HepG2 (cell line): ENCODE results near the gene RPS6KB2. TPM values are rescaled to one million over a fixed set of nuclear protein-coding genes. Genes with fewer than 3 reads are reported as not detected.

ENCODE experiments used
- ATAC-seq: fragments of 200-7000 bp; cut with Tn5 transposase; 3 replicates; pipeline ENCODE4 v1.9.1; 2020; ENCODE audit warnings: mild to moderate bottlenecking, moderate library complexity
- Bru-seq: library from RNA; stranded (reverse); fragments of 400-500 nt; gene quantifications from one replicate; lab custom pipeline; 2021; lab: Mats Ljungman, UMichigan
- BruChase-seq, 2 experiments: library from RNA; stranded (reverse); fragments of 400-500 nt; gene quantifications; one replicate each; lab custom pipeline; 2021; lab: Mats Ljungman, UMichigan
- BruUV-seq: library from RNA; stranded (reverse); fragments of 400-500 nt; replicated peaks from 2 replicates; lab custom pipeline; 2021; lab: Mats Ljungman, UMichigan
- CTCF ChIA-PET: fragments of 300-600 bp; formaldehyde crosslinking; extraction: SDS; loops from one replicate; lab custom pipeline; 2021; ENCODE audit warnings: low total read pairs, inconsistent platforms, low intra/inter-chr PET ratio; lab: Yijun Ruan, JAX
- POLR2A ChIA-PET: fragments of 350-600 bp; sonication (Branson Sonifier 250); formaldehyde crosslinking; loops from one replicate; lab custom pipeline; 2020; ENCODE audit warnings: antibody characterized with exemption, inconsistent platforms; lab: Yijun Ruan, JAX
- DNase-seq: peaks from one replicate; pipeline ENCODE4 v3.0.0-alpha.2; 2015; ENCODE audit warnings: low spot score
- FAIRE-seq: peaks from 3 replicates; lab custom pipeline; 2011; peaks lifted over from hg19 to GRCh38; lab: Jason Lieb, UNC
- H2AFZ ChIP-seq: one replicate; pipeline ENCODE4 v1.6.1; 2011; ENCODE audit warnings: low read length, inconsistent platforms
- H3K27ac ChIP-seq: fragments of 300-600 bp; 3 replicates; pipeline ENCODE4 v1.8.0; 2011; ENCODE audit warnings: mixed run types, mild to moderate bottlenecking, mixed read lengths, low read length, inconsistent platforms; ENCODE audit not compliant: insufficient read depth; ENCODE audit errors: extremely low read length
- H3K27me3 ChIP-seq, 2 experiments: fragments of 200-600 bp in 1 of 2; 2 replicates in 1 of 2; 3 replicates in 1 of 2; pipeline versions ENCODE4 v1.6.0 to v1.8.0; 2011; ENCODE audit warnings: low read length in 2 of 2, mild to moderate bottlenecking in 2 of 2, moderate library complexity in 2 of 2, inconsistent platforms in 1 of 2; ENCODE audit not compliant: insufficient read depth in 2 of 2, control insufficient read depth in 1 of 2
- H3K36me3 ChIP-seq, 2 experiments: fragments of 200-600 bp in 1 of 2; replicated peaks in 1 of 2; 2 replicates in 1 of 2; 3 replicates in 1 of 2; pipeline versions ENCODE4 v1.5.1 to v1.8.0; 2011; ENCODE audit warnings: low read length in 2 of 2, inconsistent platforms in 1 of 2; ENCODE audit not compliant: insufficient read depth in 2 of 2, control insufficient read depth in 1 of 2
- H3K4me1 ChIP-seq: 2 replicates; pipeline ENCODE4 v1.5.1; 2012; ENCODE audit warnings: low read length, inconsistent platforms; ENCODE audit not compliant: insufficient read depth
- H3K4me2 ChIP-seq: 2 replicates; pipeline ENCODE4 v1.6.0; 2011; ENCODE audit warnings: low read depth, low read length, inconsistent platforms
- H3K4me3 ChIP-seq, 3 experiments: fragments of 200-600 bp in 1 of 3; sonication (generic), shearing (Covaris generic) in 1 of 3; replicated peaks in 1 of 3; 2 replicates each; pipeline ENCODE4 v1.5.1; 2011 to 2016; ENCODE audit warnings: low read length in 3 of 3, inconsistent platforms in 2 of 3, low read depth in 2 of 3, mild to moderate bottlenecking in 2 of 3, control low read depth in 1 of 3, mixed read lengths in 1 of 3; ENCODE audit not compliant: insufficient read depth in 1 of 3
- H3K79me2 ChIP-seq: one replicate; pipeline ENCODE4 v1.6.1; 2011; ENCODE audit warnings: low read length, inconsistent platforms; ENCODE audit not compliant: insufficient read depth
- H3K9ac ChIP-seq: 2 replicates; pipeline ENCODE4 v1.6.0; 2011; ENCODE audit warnings: mild to moderate bottlenecking, low read depth, low read length, inconsistent platforms; ENCODE audit not compliant: insufficient read depth
- H3K9me3 ChIP-seq: 2 replicates; pipeline ENCODE4 v1.5.1; 2012; ENCODE audit warnings: mild to moderate bottlenecking, low read length
- H4K20me1 ChIP-seq: 2 replicates; pipeline ENCODE4 v1.6.0; 2011; ENCODE audit warnings: inconsistent platforms, mild to moderate bottlenecking, low read length, moderate library complexity; ENCODE audit not compliant: insufficient read depth
- NFIC ChIP-seq: IDR thresholded peaks from 2 replicates; pipeline ENCODE4 v1.6.1; 2012; ENCODE audit warnings: mild to moderate bottlenecking, low read length, inconsistent platforms
- PHF8 ChIP-seq: sonication (generic); formaldehyde crosslinking; IDR thresholded peaks from 2 replicates; pipeline ENCODE4 v1.5.0; 2020; ENCODE audit warnings: missing genetic modification reagents
- THYN1 ChIP-seq: sonication (generic); formaldehyde crosslinking; IDR thresholded peaks from 2 replicates; pipeline ENCODE4 v1.8.1; 2023; ENCODE audit warnings: low read depth, mild to moderate bottlenecking, moderate library complexity, missing genetic modification reagents, borderline replicate concordance
- ZNF12 ChIP-seq: sonication (generic); formaldehyde crosslinking; IDR thresholded peaks from 2 replicates; pipeline ENCODE4 v1.5.0; 2020; ENCODE audit warnings: missing genetic modification reagents
- ZNF160 ChIP-seq: sonication (generic); formaldehyde crosslinking; IDR thresholded peaks from 2 replicates; pipeline ENCODE4 v1.8.0; 2022; ENCODE audit warnings: mild to moderate bottlenecking, inconsistent platforms, missing genetic modification reagents
- ZNF235 ChIP-seq: sonication (generic); formaldehyde crosslinking; IDR thresholded peaks from 2 replicates; pipeline ENCODE4 v1.8.1; 2023; ENCODE audit warnings: mild to moderate bottlenecking, missing genetic modification reagents, borderline replicate concordance
- ZNF24 ChIP-seq: fragments of 450-650 bp; IDR thresholded peaks from 2 replicates; pipeline ENCODE4 v1.6.1; 2017; ENCODE audit warnings: antibody characterized with exemption, mild to moderate bottlenecking
- ZNF260 ChIP-seq: sonication (generic); formaldehyde crosslinking; IDR thresholded peaks from 2 replicates; pipeline ENCODE4 v1.4.0; 2020; ENCODE audit warnings: missing genetic modification reagents, low read depth, mild to moderate bottlenecking, borderline replicate concordance
- ZNF350 ChIP-seq: sonication (generic); formaldehyde crosslinking; IDR thresholded peaks from 2 replicates; pipeline ENCODE4 v1.4.0; 2020; ENCODE audit warnings: mild to moderate bottlenecking, low read depth, missing genetic modification reagents, borderline replicate concordance
- ZNF432 ChIP-seq: sonication (generic); formaldehyde crosslinking; IDR thresholded peaks from 2 replicates; pipeline ENCODE4 v1.5.0; 2020; ENCODE audit warnings: missing genetic modification reagents, mild to moderate bottlenecking, borderline replicate concordance
- ZNF672 ChIP-seq: sonication (generic); formaldehyde crosslinking; IDR thresholded peaks from 2 replicates; pipeline ENCODE4 v1.8.1; 2022; ENCODE audit warnings: missing genetic modification reagents
- ZSCAN29 ChIP-seq: sonication (generic); formaldehyde crosslinking; conservative IDR thresholded peaks from 2 replicates; pipeline ENCODE4 v1.4.0; 2020; ENCODE audit warnings: mild to moderate bottlenecking, missing genetic modification reagents
- WGBS: methylation state at CpG from one replicate; pipeline ENCODE4 v1.1.6; 2017; ENCODE audit warnings: low lambda C conversion rate; 5-methylcytosine and 5-hydroxymethylcytosine counted together
- in situ Hi-C: cut with HindIII; loops from 2 replicates; pipeline ENCODE4 v1.10.0; 2017; ENCODE audit warnings: low pct_unique_long_range_greater_than_20kb; ENCODE audit not compliant: extremely low pct_ligation_motif_present
- intact Hi-C: fragments of 100-400 bp; cut with micrococcal nuclease; formaldehyde crosslinking; loops from one replicate; pipeline ENCODE4 v1.10.0; 2022; ENCODE audit not compliant: unreplicated experiment
- long read RNA-seq, 2 experiments: library from RNA in 1 of 2; library from polyadenylated mRNA in 1 of 2; stranded (forward) in 1 of 2; unstranded in 1 of 2; transcript quantifications; one replicate each; pipeline ENCODE4 v2.0.0, GENCODE V29; 2019 to 2022
- polyA minus RNA-seq, 3 experiments: library from RNA; depleted of rRNA, polyadenylated mRNA; stranded (reverse); fragments of >200 nt; gene quantifications; 2 replicates each; pipeline ENCODE4 v1.2.3, GENCODE V29; 2011; ENCODE audit warnings: low replicate concordance in 1 of 3
- polyA plus RNA-seq, 8 experiments: library from polyadenylated mRNA; depleted of rRNA in 3 of 8; stranded (reverse) in 7 of 8; unstranded in 1 of 8; fragments of >200 nt; fragmentation: Illumina TruSeq in 4 of 8; extraction: Trizol in 4 of 8; gene quantifications; 2 replicates each; pipeline versions ENCODE4 v1.2.1 to v1.2.3, GENCODE V29; 2011 to 2016; ENCODE audit warnings: low read depth in 4 of 8, missing spikeins in 1 of 8, mixed read lengths in 1 of 8; ENCODE audit not compliant: insufficient read depth in 1 of 8
- total RNA-seq, 5 experiments: library from RNA; depleted of rRNA; stranded (reverse); fragments of >200 nt; fragmentation: Illumina TruSeq; extraction: Trizol; gene quantifications; 2 replicates each; pipeline ENCODE4 v1.2.3, GENCODE V29; 2016; ENCODE audit warnings: low read depth in 1 of 5
- TF ChIP-seq, protein P1 (sequence below): sonication (generic); formaldehyde crosslinking; IDR thresholded peaks from 2 replicates; pipeline ENCODE4 v1.4.0; 2020; ENCODE audit warnings: low read depth, mild to moderate bottlenecking, missing genetic modification reagents
- TF ChIP-seq, protein P2 (sequence below): sonication (generic); formaldehyde crosslinking; IDR thresholded peaks from 2 replicates; pipeline ENCODE4 v1.5.1; 2020; ENCODE audit warnings: missing genetic modification reagents, mild to moderate bottlenecking, borderline replicate concordance

RPS6KB2 gene
- total RNA-seq (2016; rRNA removed; fragmentation: Illumina TruSeq; extraction: Trizol) (35.3 and 54.8 TPM in 2 replicates), polyA plus RNA-seq (2011; rRNA removed) (52.9 and 59.2 TPM in 2 replicates), polyA minus RNA-seq (2011; rRNA and poly(A)+ RNA removed; ENCODE audit: low replicate concordance) (70.8 and 120 TPM in 2 replicates), Bru-seq, nascent RNA (percentile 57 among the genes with signal in this experiment), BruChase-seq, experiment 1, labeled RNA remaining after a 6-hour chase (percentile 66 among the genes with signal in this experiment), BruChase-seq, experiment 2, labeled RNA remaining after a 2-hour chase (percentile 66 among the genes with signal in this experiment)
- total RNA-seq (2016; cell fraction: cytosol; rRNA removed; fragmentation: Illumina TruSeq; extraction: Trizol; ENCODE audit: low read depth), result 168 and 174 TPM in 2 replicates
- total RNA-seq (2016; cell fraction: insoluble cytoplasmic fraction; rRNA removed; fragmentation: Illumina TruSeq; extraction: Trizol), result 32.3 and 55.5 TPM in 2 replicates
- total RNA-seq (2016; cell fraction: membrane; rRNA removed; fragmentation: Illumina TruSeq; extraction: Trizol), result 208 and 210 TPM in 2 replicates
- total RNA-seq (2016; cell fraction: nucleus; rRNA removed; fragmentation: Illumina TruSeq; extraction: Trizol), result 30.9 and 37.1 TPM in 2 replicates
- polyA plus RNA-seq (2011; cell fraction: cytosol; rRNA removed), result 53.5 and 73.0 TPM in 2 replicates
- 93.3 and 107 TPM in 2 replicates for polyA plus RNA-seq (2011; cell fraction: nucleus; rRNA removed)
- 29.0 and 33.0 TPM in 2 replicates for polyA plus RNA-seq (2012)
- 249 TPM in 2 replicates for polyA plus RNA-seq (2016; cell fraction: cytosol; fragmentation: Illumina TruSeq; extraction: Trizol; ENCODE audit: low read depth)
- 40.0 and 51.3 TPM in 2 replicates for polyA plus RNA-seq (2016; cell fraction: insoluble cytoplasmic fraction; fragmentation: Illumina TruSeq; extraction: Trizol; ENCODE audit: low read depth)
- 229 and 244 TPM in 2 replicates for polyA plus RNA-seq (2016; cell fraction: membrane; fragmentation: Illumina TruSeq; extraction: Trizol; ENCODE audit: low read depth)
- polyA plus RNA-seq (2016; cell fraction: nucleus; fragmentation: Illumina TruSeq; extraction: Trizol; ENCODE audit: insufficient read depth, low read depth), result 58.6 and 65.2 TPM in 2 replicates
- 23.5 and 24.7 TPM in 2 replicates for polyA minus RNA-seq (2011; cell fraction: cytosol; rRNA and poly(A)+ RNA removed)
- polyA minus RNA-seq (2011; cell fraction: nucleus; rRNA and poly(A)+ RNA removed), result 27.9 and 33.3 TPM in 2 replicates
- long read RNA-seq, experiment 1, transcript RPS6KB2-201 (15 exons, 1,733 nt), result major isoform, 47 of 62 reads
- long read RNA-seq, experiment 1, partial matches to known transcripts, result 8 of 62 reads
- long read RNA-seq, experiment 1, other reads (novel, unspliced or antisense), result 7 of 62 reads
- long read RNA-seq, experiment 2, transcript RPS6KB2-201 (15 exons, 1,733 nt), result major isoform, 60 of 117 reads
- long read RNA-seq, experiment 2, partial matches to known transcripts, result 27 of 117 reads
- long read RNA-seq, experiment 2, other reads (novel, unspliced or antisense), result 29 of 117 reads

DNA sequence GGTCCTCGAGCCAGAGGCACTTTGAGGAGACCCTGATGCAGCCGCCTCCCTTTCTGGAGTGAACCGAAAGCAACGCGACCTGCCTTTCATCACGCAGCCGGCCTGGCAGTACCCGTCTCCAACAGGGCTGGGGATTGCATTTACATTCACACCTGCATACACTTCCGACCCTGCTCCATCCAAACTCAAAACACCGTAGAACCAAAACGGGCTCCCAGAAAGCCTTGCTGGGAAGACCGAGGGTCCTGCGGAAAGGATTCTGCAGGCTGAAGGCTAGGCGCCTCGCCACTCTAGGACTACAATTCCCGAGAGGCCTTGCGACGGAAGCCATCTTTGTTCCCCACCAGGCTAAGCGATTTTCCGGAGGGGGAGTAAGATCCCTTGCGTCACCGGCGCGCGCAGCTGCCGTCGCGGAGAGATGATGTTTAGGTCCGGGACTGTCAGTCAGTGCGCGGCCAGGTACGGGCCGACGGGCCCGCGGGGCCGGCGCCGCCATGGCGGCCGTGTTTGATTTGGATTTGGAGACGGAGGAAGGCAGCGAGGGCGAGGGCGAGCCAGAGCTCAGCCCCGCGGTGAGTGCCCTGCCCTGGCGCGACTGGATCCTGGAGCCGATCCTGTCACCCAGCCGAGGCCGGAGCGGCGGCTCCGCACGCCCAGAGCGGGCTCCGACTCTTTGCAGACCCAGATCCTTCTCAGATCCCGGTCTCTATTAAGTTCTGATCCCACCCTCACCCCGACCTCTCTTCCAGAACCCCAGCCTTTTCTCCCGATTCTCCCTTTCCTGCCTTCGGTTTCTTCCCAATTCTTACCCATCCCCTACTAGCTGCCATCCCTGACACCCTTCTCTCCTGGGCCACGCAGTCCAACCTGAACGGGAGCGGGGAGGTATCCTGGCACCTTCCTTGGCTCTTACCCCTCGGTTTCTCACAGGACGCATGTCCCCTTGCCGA is at the start of gene RPS6KB2:
RPS6KB2 (plus strand) TSS at position 443 of the 950 bp plus-strand sequence; CDS start at position 495, 52 bp downstream.
- POLR2A ChIA-PET, result interaction anchor here (0.9 to 3.0 kb wide), 12 partner anchors 9 to 75 kb away, joined by 3 to 12 read pairs (median 5); partner anchors contain the start of genes CORO1B, POLD4, PPP1CA and PTPRCAP
- CTCF ChIA-PET, result no interaction called here
- Histone ChIP-seq H3K9ac (peak within 1 kb of the TSS; percentile 97), H3K4me2 (peak within 1 kb of the TSS; percentile 93), H3K36me3 (peaks cover 11 to 14% of the 10 kb centered on the region in 2 experiments; a peak in 4 of 5 replicates), H4K20me1 (no peaks in the 10 kb centered on the region), H3K4me3 (peak within 1 kb of the TSS; percentile 84 to 98 (median 90)), H3K27ac (peak within 1 kb of the TSS; percentile 85), H3K9me3 (no peaks in the 10 kb centered on the region), H3K4me1 (peaks cover 36% of the 10 kb centered on the region), H3K27me3 (no peaks in the 10 kb centered on the region; a peak in 1 of 5 replicates), H2AFZ (peak within 1 kb of the TSS; percentile 71), H3K79me2 (peaks cover 13% of the 10 kb centered on the region)
- ATAC-seq (peak; percentile 81), FAIRE-seq (peak; percentile 86), DNase-seq (peak; percentile 93)
- in situ Hi-C loops (loop anchor here (5.0 kb wide), 1 partner anchor 34 kb away; no protein-coding TSS in a partner anchor), intact Hi-C loops (loop anchor here (2.0 kb wide), 1 partner anchor 14 kb away; the partner anchor contains the start of gene CORO1B)
- no TSS peak for BruUV-seq
- WGBS, result under 1% methylated on average over 33 of the region's 68 CpGs
- TF ChIP-seq ZSCAN29 (CRISPR knock-in tag) (no peak; the same call in 1 of the 2 replicates), ZNF350 (CRISPR knock-in tag) (peak; percentile 83), PHF8 (CRISPR knock-in tag) (peak; percentile 84), ZNF235 (CRISPR knock-in tag) (no peak), ZNF160 (CRISPR knock-in tag) (no peak), THYN1 (no peak), ZNF432 (no peak), ZNF12 (CRISPR knock-in tag) (peak; percentile 65; the same call in 1 of the 2 replicates), ZNF24 (no peak), ZNF260 (CRISPR knock-in tag) (no peak), NFIC (no peak), ZNF672 (CRISPR knock-in tag) (no peak)
- TF ChIP-seq, protein P1, sequence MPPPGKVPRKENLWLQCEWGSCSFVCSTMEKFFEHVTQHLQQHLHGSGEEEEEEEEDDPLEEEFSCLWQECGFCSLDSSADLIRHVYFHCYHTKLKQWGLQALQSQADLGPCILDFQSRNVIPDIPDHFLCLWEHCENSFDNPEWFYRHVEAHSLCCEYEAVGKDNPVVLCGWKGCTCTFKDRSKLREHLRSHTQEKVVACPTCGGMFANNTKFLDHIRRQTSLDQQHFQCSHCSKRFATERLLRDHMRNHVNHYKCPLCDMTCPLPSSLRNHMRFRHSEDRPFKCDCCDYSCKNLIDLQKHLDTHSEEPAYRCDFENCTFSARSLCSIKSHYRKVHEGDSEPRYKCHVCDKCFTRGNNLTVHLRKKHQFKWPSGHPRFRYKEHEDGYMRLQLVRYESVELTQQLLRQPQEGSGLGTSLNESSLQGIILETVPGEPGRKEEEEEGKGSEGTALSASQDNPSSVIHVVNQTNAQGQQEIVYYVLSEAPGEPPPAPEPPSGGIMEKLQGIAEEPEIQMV (CRISPR knock-in tag), result 0 out of 2 replicates have a peak, but pooled peaks have one; percentile 50
- TF ChIP-seq, protein P2, sequence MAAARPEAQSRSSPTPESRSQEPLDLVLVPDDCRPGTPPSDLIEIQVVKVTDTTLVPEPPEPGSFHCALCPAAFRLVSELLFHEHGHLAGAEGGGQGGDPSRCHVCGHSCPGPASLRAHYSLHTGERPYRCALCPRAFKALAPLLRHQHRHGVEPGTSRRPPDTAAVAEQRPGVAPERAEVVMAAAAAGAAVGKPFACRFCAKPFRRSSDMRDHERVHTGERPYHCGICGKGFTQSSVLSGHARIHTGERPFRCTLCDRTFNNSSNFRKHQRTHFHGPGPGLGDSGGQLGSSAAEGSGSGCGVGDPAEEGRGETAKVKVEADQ, result no peak
